Endothelial cell (in vitro differentiated cells): ENCODE data around the gene LBR. TPM values are rescaled to one million over a fixed set of nuclear protein-coding genes. Genes with fewer than 3 reads are reported as not detected.

Experiments
- DNase-seq: peaks from one replicate; pipeline ENCODE4 v3.0.0; 2021; ENCODE audit warnings: low spot score
- H3K27ac Mint-ChIP-seq: one replicate; pipeline ENCODE4 v1.8.0; 2021; ENCODE audit warnings: mixed read lengths, inconsistent platforms; ENCODE audit not compliant: unreplicated experiment
- H3K27me3 Mint-ChIP-seq: one replicate; pipeline ENCODE4 v1.8.0; 2021; ENCODE audit warnings: mild to moderate bottlenecking, moderate library complexity, mixed read lengths, inconsistent platforms; ENCODE audit not compliant: unreplicated experiment
- H3K36me3 Mint-ChIP-seq: one replicate; pipeline ENCODE4 v1.8.0; 2021; ENCODE audit warnings: mild to moderate bottlenecking, low read depth, mixed read lengths, inconsistent platforms; ENCODE audit not compliant: unreplicated experiment
- H3K4me1 Mint-ChIP-seq: one replicate; pipeline ENCODE4 v1.8.0; 2021; ENCODE audit warnings: mild to moderate bottlenecking, mixed read lengths, inconsistent platforms; ENCODE audit not compliant: unreplicated experiment
- H3K4me3 Mint-ChIP-seq: one replicate; pipeline ENCODE4 v1.8.0; 2021; ENCODE audit warnings: mild to moderate bottlenecking, mixed read lengths, inconsistent platforms; ENCODE audit not compliant: unreplicated experiment
- H3K9me3 Mint-ChIP-seq: one replicate; pipeline ENCODE4 v1.8.0; 2021; ENCODE audit warnings: mixed read lengths, inconsistent platforms; ENCODE audit not compliant: unreplicated experiment
- total RNA-seq: library from RNA; stranded (reverse); fragmentation: NEBNext Ultra II Directional; extraction: Animal tissue kit (Norgen Biotek cat#: 25700); gene quantifications from one replicate; pipeline ENCODE4 v1.2.1, GENCODE V29; 2021; ENCODE audit not compliant: unreplicated experiment
- TF ChIP-seq, protein P1 (sequence below): fragments of 200-600 bp; sonication (generic); IDR thresholded peaks from one replicate; pipeline ENCODE4 v1.5.0; 2021; ENCODE audit warnings: antibody characterized with exemption; ENCODE audit not compliant: unreplicated experiment

The LBR gene
- total RNA-seq, 1 donor from 2014 or later: 178 TPM

DNA sequence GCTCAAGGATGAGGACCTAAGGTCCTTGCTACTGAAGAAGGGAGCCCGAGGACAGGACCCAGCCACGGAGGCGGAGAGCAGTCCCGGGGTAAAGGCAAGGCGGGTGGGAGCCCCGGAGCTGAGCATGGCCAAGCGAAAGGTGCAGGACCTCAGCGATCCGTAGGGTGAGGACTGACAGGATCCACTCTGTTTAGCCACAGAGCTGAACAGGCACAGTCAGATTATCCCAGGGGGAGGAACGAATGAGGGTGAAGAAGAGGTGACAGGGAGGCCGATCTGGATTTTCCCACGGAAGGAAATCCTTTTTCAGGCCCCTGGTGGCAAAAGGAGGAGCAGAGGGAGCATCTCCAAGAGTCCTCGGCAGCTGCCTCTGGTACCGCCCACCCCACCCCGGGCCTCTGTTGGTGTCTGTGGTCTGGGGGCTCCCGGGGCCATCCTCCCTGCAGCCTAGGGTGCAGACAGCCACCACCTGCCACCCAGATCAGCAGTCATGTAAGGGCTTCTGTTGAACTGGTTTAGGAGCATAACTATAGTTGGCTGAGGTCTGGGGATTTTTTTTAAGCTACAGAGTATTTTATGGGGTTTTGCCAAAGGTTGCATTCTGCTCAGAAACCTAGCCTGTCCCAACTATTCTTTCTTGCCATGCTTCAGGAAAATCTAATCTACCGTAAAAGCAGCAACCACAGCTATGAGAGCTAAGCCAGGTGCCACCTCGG, 32.3 kb upstream of the LBR start:
- Mint-ChIP-seq H3K9me3 (no peaks in the 10 kb centered on the region), H3K27ac (no peak overlapping the region), H3K4me1 (peaks cover 12% of the 10 kb centered on the region), H3K27me3 (peaks cover 6% of the 10 kb centered on the region), H3K4me3 (no peak overlapping the region), H3K36me3 (no peaks in the 10 kb centered on the region)
- no peak for DNase-seq
- TF ChIP-seq, protein P1, sequence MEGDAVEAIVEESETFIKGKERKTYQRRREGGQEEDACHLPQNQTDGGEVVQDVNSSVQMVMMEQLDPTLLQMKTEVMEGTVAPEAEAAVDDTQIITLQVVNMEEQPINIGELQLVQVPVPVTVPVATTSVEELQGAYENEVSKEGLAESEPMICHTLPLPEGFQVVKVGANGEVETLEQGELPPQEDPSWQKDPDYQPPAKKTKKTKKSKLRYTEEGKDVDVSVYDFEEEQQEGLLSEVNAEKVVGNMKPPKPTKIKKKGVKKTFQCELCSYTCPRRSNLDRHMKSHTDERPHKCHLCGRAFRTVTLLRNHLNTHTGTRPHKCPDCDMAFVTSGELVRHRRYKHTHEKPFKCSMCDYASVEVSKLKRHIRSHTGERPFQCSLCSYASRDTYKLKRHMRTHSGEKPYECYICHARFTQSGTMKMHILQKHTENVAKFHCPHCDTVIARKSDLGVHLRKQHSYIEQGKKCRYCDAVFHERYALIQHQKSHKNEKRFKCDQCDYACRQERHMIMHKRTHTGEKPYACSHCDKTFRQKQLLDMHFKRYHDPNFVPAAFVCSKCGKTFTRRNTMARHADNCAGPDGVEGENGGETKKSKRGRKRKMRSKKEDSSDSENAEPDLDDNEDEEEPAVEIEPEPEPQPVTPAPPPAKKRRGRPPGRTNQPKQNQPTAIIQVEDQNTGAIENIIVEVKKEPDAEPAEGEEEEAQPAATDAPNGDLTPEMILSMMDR: no peak

DNA sequence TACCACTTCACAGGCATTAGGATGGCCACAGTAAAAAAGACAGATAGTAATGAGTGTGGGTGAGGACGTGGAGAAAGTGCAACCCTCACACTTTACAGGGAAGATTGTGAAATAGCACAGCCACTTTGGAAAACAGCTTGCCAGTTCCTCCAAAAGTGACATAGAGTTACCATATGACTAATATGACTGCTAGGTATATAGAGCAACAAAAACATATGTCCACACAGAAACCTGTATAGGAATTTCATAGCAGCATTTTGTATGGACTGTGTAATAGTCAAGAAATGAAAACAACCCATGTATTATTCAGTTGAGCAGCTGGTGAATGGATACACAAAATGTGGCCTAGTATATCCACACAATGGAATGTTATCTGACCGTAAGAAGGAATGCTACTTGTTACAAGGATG, 30.4 kb upstream of the LBR start:
- DNase-seq: no peak
- H3K27ac Mint-ChIP-seq: no peak overlapping the region
- TF ChIP-seq, protein P1: no peak
- peaks cover 6% of the 10 kb centered on the region for H3K27me3 Mint-ChIP-seq
- H3K4me1 Mint-ChIP-seq: peaks cover 6% of the 10 kb centered on the region
- H3K9me3 Mint-ChIP-seq: no peaks in the 10 kb centered on the region
- H3K4me3 Mint-ChIP-seq: no peak overlapping the region
- no peaks in the 10 kb centered on the region for H3K36me3 Mint-ChIP-seq

DNA sequence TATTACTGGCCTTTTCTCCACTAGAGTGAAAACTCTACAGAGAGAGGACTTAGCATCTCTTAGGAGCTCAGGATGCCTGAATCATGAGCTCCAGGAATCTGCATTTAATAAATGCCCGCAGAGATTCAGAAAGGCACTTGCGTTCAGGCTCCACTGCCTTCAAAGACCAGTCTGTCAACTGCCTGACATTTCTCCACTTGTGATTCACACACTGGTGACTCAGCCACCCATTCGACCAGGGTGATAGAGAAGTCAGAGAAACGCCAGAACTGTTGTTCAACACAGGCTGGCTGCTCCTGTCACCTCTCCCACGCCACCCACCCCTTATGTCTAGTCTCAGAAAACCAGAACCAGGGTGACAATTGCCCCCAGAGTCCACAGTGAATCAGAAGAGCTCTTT, 26.9 kb upstream of the LBR start:
- no peak overlapping the region for H3K27ac Mint-ChIP-seq
- no peaks in the 10 kb centered on the region for H3K9me3 Mint-ChIP-seq
- H3K4me1 Mint-ChIP-seq: no peaks in the 10 kb centered on the region
- TF ChIP-seq, protein P1: no peak
- peaks cover 2% of the 10 kb centered on the region for H3K27me3 Mint-ChIP-seq
- no peaks in the 10 kb centered on the region for H3K36me3 Mint-ChIP-seq
- H3K4me3 Mint-ChIP-seq: no peak overlapping the region
- DNase-seq: no peak

DNA sequence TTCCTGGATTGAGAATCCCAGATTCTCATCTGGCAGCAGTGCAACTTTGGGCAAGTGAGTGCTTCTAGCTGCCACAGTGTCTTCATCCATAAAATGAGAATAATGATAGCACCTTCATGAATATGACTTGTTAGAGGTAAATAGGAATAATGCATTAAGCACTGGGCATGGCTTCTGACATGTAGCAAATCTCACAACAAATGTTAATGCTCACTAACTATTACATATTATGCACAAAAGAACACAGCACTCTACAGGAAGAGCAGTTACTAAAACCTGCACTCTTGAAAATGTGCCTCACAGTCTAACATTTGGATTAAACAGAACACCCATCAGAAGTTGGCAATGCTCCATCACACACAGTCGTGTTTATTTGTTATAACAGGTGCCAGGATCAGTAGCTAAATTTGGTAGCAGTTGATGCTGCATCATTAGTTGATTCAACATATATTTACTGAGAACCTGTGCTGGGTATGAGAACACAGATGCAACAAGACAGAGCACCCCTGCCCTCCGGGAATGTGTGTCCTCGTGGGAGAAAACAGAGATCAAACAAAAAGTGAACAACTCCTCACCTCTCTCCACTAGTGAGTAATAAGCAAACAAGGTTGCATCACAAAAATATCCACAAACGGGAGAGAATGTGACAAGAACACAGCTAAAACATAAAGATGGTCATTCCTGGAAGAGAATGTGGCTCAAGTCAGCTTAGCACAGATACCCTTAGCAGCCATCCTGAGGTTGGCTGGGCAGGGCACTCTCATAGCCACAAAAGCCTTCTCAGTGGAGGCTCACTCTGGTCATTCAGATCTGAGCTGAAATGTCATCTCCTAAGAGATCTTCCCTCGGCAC, 26.2 kb upstream of the LBR start:
- no peaks in the 10 kb centered on the region for H3K36me3 Mint-ChIP-seq
- DNase-seq: no peak

More for the DNA sequence above, 26.2 kb upstream of the LBR start:
- peaks cover 2% of the 10 kb centered on the region for H3K27me3 Mint-ChIP-seq
- no peaks in the 10 kb centered on the region for H3K4me1 Mint-ChIP-seq
- TF ChIP-seq, protein P1: no peak
- no peaks in the 10 kb centered on the region for H3K9me3 Mint-ChIP-seq
- no peak overlapping the region for H3K4me3 Mint-ChIP-seq
- H3K27ac Mint-ChIP-seq: no peak overlapping the region
